Upper lobe of left lung (tissue), 4 donors: ENCODE measurements around the gene MARK1.

ENCODE experiments used
- CTCF ChIP-seq, 6 experiments: fragments of 450-650 bp in 4 of 6; fragments of 200-600 bp in 2 of 6; sonication (generic) in 2 of 6; IDR thresholded peaks; one replicate each; pipeline ENCODE4 v1.5.1; 2016 to 2019; ENCODE audit warnings: antibody characterized with exemption in 6 of 6
- EP300 ChIP-seq, 4 donors: sonication (generic); formaldehyde crosslinking; IDR thresholded peaks; one replicate each; pipeline ENCODE4 v1.5.1; 2017; ENCODE audit warnings: antibody characterized with exemption in 4 of 4, control low read depth in 2 of 4
- POLR2A ChIP-seq, 4 donors: fragments of 450-650 bp; IDR thresholded peaks; one replicate each; pipeline ENCODE4 v1.5.1; 2016 to 2017; ENCODE audit warnings: antibody characterized with exemption in 4 of 4, mild to moderate bottlenecking in 2 of 4

GRCh38 chr1:220485791-220486190 is 42.1 kb upstream of the MARK1 start:
- TF ChIP-seq CTCF (IDR thresholded peaks at IDR 0.05) (no peak), EP300 (IDR thresholded peaks at IDR 0.05) (no peak), POLR2A (IDR thresholded peaks at IDR 0.05) (no peak)
